ENCODE data around the gene PIK3R2.
"Not testable (repeated sequence)": the region's sequence is repeated elsewhere in the genome, so short reads cannot be mapped to it uniquely, and the experiment has no call there.

The PIK3R2 gene

DNA sequence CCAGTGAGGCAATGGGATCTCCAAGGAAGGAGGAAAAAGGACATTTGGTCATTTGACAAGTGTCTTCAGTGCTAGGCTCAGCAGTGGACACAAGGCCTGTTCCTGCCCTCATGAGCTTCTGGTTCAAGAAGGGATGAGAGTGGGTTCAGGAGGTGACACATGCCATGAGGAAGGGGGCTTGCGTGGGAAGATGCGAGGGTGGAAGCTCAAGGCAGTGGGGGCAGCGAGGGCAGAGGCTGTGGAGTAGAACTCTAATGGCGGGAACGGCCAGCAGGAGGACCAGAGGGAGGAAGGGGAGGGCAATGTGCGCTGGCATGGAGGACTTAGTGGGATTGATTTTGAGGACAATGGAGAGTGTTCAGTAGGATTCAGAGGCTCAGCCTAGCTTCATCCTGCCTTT lies 3.3 kb downstream of the PIK3R2 start:
- no peak for DNase-seq

DNA sequence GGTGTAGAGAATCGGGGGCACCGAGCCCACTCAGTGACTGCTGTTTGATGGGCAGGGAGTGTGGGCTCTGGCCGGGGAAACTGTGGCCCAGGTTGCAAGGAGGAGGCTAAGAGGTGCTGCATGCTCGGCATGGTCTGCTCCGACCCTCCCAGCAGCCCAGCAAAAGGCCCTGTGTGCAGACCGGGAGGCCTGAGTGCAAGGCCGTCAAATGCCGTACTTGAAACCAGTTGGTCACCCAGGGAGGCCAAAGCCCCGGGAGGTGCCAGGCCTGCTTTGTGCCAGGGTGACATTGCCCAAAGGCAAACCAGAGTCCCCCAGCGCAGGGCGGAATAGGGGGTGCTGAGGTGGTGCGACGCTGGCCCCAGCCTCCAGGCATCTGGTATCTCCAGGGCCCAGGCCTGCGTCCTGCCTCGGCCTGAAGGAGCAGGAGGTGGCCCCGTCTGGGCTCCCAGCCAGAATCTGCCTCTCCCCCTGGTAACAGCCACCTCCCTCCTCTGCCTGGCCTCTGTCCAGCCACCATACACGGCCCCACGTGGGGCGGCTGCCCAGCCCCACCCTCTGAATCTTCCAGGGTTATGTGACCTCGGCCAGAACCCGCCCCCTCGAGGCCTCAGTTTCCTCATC lies 4.0 kb downstream of the PIK3R2 start:
- no peak for DNase-seq

DNA sequence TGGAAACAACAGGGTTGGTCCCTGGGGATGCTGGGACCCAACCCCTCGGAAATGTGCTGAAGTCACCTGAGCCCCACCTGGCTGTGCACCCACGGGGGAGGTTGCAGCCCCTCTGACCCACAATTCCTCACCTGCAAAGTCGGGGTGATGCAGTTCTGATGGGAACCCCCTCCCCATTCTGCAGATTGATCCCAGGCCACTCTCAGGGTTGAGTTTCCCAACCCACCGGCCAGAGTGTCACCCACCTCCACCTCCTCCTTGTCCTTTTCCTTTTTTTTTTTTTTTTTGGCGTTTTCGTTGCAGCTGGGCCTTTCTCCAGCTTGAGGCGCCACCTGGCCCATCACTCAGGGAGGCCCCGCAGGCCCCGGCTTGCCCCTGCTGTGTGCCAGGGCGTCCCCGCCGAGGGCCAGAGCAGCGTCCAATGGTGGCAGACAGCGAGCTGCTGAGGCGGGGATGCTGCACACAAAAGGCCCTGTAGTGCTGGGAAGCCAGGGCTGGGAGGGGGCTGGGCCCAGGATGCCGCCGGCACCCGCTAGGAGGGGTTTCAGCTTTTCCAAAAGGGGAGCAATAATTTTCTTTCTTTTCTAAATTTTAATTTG lies 4.6 kb downstream of the PIK3R2 start:
- DNase-seq: peak; percentile 52

DNA sequence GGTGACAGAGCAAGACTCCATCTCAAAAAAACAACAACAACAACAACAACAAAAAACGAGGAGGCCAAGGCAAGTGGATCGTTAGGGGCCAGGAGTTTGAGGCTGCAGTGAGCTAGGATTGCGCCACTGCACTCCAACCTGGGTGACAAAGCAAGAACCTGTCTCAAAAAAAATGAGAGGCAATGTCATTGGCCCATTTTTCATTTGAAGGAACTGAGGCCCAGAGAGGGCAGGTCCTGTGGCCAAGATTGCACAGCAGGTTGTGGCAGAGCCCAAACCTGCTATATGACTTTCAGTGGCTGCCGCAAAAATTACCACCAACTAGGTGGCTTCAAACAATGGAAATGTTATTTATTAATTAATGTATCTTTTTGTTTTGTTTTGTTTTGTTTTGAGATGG lies 5.5 kb downstream of the PIK3R2 start:
- no peak for DNase-seq

DNA sequence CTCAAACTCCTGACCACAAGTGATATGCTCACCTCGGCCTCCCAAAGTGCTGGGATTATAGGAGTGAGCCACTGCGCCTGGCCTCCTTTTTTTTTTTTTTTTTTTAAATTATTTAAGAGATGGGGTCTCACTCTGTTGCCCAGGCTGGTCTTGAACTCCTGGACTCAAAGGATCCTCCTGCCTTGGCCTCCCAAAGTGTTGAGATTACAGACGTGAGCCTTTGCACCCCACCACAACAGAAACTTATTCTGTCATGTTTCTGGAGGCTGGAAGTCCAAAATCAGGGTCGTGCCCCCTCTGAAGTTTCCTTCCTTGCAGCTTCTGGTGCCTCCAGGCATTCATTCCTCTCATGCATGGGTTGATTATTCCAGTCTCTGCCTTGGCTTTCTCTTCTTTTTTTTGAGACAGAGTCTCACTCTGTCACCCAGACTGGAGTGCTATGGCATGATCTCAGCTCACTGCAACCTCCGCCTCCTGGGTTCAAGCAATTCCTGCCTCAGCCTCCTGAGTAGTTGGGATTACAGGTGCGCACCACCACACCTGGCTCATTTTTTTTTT lies 6.2 kb downstream of the PIK3R2 start:
- DNase-seq: not testable (repeated sequence)

DNA sequence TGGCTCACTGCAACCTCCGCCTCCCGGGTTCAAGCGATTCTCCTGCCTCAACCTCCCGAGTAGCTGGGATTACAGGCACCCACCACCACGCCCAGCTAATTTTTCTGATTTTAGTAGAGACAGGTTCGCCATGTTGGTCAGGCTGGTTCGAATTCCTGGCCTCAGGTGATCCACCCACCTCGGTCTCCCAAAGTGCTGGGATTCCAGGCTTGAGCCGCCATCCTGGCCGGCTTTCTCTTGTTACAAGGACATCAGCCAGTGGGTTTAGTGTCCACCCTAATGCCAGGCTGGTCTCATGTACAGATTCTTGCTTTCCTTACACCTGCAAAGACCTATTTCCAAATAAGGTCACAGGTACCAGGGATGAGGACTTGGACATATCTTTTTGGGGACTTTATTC lies 6.8 kb downstream of the PIK3R2 start:
- no peak for DNase-seq

DNA sequence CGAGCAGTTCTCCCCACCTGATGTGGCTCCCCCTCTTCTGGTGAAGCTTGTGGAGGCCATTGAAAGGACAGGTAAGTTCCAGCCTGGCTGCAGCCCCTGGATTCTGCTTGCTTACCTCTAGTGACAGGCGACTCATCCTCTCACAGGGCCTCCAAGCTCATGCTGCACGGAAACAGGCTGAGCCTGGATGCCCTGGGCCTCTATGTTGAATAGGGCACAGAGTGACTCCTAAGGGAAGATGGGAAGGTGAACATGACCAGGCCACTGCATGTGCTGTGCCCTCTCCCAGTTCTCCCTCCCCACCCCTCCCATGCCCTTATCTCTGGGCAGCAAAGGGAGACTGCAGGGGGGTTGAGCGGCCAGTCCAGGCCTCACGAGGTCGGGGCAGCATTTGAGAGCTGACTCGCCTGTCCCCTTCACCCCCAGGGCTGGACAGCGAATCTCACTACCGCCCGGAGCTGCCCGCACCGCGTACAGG lies 7.6 kb downstream of the PIK3R2 start:
- DNase-seq: no peak

DNA sequence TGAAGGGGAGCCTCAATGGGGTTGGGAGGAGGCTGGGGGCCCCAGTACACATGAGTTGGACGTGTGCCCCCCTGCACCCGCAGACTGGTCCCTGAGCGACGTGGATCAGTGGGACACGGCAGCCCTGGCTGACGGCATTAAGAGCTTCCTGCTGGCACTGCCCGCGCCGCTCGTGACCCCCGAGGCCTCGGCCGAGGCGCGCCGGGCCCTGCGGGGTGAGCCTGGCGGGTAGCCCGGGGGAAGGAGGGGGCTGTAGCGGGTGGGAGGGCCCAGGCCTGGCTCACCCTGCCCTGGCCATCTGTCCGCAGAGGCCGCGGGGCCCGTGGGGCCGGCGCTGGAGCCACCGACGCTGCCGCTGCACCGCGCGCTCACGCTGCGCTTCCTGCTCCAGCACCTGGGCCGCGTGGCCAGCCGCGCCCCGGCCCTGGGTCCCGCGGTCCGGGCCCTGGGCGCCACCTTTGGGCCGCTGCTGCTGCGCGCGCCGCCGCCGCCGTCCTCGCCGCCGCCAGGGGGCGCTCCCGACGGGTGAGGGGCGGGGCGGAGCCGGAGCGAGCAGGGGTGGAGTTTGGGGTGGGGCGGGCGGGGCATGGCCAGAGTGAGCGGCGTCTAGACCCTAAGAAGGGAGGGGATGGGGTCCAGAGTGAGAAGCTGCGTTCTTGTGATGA lies 8.1 kb downstream of the PIK3R2 start:
- DNase-seq: no peak

DNA sequence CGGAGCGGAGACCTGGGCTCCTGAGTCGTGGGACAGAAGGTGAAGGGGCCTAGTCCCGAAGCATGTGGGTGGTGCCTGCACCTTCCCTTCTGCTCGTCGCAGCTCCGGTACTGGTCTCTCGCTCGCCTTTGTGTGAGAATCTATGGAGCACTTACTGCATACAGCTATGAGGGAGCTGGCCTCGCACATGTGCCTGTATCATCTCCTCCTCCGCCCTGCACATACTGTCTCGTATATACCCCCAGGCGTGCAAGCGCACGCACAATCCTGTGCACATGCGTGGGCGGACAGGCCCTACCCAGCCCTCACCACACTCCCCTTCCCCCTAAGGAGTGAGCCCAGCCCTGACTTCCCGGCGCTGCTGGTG lies 8.7 kb downstream of the PIK3R2 start:
- DNase-seq: no peak

DNA sequence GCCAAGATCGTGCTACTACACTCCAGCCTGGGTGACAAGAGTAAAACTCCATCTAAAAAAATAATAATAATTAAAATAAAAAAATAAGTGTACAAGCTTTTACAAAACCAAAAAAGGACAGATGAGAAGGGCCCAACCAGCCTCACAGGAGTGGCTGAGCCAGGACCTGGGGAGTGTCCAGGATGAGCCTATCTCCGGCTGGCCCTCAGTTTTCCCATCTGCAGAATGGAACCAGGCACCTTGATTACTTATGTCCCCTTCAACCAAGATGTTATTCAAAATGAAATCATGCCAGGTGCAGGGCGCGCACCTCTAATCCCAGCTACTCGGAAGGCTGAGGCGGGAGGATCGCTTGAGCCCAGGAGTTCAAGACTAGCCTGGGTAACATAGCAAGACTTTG lies 11.1 kb downstream of the PIK3R2 start:
- DNase-seq: no peak

DNA sequence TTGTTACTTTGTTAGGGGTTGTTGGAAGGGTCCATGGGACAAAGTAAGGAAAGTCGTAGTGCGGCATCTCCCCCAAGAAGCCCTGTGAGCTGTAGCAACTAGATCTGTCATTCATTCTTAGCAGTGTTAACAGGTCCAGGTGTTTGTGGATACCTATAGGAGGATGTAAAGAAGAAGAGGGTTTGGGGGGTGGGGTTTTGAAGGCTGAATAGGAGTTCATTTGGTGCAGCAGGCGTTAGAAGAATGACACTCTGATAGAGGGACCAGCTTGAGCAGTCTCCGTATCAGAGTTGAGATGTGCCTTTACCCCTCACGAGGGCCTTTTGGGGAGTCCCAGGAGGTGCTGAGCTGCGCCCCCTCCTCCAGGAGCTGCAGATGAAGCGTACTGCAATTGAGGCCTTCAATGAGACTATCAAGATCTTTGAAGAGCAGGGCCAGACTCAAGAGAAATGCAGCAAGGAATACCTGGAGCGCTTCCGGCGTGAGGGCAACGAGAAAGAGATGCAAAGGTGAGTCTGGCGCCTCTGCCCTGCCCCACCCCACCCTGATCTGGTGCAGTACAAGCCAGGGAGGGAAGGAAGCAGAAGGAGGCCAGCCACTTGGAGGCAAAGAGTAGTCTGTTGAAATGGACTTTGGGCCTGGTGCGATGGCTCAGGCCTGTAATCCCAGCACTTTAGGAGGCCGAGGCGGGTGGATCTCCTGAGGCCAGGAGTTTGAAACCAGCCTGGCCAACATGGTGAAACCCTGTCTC lies 13.0 kb downstream of the PIK3R2 start:
- no peak for DNase-seq

DNA sequence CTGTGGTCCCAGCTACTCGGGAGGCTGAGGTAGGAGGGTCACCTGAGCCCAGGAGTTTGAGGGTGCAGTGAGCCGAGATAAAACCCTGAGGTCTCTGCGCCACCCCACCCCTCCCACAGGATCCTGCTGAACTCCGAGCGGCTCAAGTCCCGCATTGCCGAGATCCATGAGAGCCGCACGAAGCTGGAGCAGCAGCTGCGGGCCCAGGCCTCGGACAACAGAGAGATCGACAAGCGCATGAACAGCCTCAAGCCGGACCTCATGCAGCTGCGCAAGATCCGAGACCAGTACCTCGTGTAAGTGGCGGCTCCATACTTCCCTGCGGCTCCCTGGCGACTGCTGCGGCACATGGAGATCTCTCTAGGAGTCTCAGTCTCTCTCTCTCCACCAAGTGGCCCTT lies 14.0 kb downstream of the PIK3R2 start:
- no peak for DNase-seq

DNA sequence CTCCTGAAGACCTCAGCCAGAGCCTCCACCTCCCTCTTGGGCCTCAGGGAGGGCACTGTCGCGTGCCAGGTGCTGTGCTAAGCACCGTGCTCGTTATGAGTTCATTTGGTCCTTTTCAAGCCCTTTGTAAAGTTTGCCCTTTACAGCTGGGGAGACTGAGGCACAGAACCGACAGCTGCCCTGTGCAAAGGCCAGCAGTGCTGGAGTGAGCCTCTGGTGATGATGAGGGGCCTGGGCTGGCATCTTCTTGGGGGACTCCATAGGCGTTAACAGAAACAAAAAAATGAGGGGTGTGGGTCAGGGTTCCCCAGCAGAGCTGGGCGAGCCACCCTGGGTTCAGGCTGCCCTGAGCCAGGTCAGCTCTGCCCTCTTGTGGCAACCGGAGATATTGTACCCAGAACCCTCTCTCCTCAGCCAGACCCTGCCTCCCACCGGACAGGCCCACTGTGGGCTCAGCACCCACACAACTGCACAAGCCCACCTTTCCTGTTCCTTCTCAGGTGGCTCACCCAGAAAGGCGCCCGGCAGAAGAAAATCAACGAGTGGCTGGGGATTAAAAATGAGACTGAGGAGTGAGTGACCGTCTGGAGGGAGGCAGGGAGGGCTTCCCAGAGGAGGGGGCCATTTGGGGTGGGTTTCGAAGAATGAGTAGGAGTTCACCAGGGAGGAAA lies 15.1 kb downstream of the PIK3R2 start:
- no peak for DNase-seq

DNA sequence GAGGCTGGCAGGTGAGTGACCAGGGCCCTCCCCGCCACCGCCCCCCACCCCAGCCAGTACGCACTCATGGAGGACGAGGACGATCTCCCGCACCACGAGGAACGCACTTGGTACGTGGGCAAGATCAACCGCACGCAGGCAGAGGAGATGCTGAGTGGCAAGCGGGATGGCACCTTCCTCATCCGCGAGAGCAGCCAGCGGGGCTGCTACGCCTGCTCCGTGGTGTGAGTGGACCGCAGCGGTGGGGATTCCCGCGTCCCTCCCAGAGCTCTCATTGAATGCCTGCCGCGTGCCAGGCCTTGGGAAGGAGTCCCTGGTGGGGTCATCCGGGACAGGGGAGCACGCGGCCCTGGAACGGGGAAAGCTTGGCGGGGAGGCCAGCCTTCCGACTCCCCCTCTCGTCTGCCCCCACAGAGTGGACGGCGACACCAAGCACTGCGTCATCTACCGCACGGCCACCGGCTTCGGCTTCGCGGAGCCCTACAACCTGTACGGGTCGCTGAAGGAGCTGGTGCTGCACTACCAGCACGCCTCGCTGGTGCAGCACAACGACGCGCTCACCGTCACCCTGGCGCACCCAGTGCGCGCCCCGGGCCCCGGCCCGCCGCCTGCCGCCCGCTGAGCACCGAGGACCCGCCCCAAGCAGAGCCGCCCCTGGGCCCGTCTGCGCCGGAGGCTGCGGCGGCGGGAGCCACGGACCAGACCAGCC lies 15.9 kb downstream of the PIK3R2 start:
- no peak for DNase-seq

DNA sequence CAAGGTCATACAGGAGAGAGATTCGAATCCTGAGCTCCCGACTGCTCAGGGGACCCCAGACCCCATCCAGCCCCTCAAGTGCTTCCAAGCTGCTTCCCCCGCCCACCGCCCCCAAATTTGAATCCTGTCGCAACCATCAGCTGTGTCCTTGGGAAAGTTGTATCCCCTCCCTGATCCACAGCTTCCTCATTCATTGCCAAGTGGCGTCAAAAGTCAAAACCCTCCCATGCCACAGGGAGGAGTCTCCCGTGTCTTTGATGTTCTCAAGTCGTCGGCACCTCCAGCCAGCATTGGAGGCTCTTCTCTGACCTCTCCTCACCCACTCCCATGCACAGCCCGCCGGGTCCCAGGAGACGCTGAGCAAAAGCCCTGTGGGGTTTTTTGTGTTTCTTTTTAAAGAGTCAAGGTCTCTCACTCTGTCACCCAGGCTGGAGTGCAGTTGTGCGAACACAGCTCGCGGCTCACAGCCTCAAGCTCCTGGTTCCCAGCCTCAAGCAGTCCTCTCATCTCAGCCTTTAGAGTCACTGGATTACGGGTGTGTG lies 17.8 kb downstream of the PIK3R2 start:
- no peak for DNase-seq

DNA sequence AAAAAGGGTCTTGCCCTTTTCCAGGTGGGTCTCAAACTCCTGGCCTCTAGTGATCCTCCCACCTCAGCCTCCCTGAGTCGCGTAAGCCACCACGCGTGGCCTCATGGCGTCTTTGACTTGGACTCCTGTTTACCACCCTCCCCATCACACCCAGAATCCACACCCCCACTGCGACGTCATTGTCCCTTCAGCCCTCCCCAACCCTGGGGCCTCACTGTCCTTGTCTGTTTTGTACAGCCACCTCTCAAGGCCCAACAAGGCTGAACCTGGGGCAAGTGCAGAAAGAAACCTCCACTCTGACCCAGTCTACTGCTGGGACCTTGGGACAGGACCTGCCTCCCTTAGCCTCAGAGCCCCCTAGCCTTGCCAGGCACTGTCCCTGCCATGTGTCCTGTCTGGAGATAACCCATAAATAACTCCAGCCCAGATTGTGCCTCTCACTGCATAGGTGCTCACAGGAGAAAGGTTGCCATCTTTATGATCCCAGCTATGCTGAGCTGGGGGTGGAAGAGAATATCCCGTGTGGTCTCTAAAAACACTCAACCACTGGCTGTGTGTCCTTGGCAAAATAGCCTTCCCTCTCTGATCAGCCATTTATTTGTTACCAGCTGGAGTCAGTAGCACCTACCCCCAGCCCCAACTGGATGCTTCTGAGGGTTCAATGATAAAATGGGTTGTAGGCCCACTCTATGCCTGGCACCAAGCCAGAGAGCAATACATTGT lies 18.8 kb downstream of the PIK3R2 start:
- DNase-seq: no peak

DNA sequence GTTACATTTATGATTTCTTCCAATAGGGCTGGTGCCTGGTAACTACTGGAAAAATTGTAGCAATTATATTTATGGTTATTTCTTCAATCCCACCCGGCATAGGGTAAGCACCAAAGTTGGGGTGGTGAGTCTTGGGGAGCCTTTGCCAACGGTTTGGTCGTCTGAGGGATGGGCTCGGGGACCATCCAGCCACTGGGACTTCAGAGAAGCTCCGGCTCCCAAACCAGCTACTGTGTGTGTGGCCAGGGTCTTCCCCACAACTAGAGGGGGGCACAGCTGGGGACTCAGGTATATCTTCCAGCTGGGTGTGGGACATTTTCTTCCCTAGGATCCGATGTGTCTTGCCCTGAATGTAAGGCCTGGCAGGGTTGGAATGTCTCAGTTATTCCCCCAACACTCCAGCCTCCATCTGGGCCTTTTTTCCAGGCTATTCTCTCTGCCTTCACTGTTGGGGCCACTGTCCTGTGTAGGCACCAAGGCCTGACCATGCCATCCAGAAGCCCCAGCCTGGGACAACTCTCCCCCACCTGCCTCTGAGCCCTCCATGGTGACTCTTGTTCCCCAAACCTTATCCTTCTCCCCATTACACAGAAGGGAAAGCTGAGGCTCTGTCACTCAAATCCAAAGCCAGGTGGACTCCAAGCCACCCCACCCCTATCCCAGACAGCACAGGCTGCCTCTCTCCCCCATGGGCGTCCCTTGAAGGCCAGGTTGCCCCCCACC lies 19.5 kb downstream of the PIK3R2 start:
- DNase-seq: no peak

DNA sequence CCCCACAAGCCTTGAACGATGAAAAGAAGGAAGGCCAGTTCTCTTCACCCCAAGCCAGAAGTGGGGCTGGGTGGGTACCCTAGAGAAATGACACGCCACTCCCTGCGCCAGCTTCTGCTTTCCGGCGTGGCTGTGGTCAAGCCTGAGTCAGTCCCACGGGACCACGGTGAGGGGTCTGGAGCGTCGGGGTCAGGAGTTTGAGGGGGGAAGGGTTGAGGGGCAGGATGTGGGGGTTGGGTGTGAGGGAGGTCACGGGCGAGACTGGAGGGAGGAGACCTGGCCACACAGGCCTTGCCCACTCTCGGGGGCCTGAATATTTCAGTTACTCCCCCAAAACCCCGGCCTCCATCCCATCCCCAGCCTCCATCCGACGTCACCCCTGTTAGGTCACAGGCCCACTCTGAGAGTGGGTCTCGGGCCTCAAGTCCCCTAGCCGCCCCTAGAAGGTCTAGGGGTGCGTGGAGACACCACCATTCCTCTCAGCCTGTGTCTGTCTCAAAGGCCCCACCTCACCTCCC lies 20.1 kb downstream of the PIK3R2 start:
- no peak for DNase-seq

DNA sequence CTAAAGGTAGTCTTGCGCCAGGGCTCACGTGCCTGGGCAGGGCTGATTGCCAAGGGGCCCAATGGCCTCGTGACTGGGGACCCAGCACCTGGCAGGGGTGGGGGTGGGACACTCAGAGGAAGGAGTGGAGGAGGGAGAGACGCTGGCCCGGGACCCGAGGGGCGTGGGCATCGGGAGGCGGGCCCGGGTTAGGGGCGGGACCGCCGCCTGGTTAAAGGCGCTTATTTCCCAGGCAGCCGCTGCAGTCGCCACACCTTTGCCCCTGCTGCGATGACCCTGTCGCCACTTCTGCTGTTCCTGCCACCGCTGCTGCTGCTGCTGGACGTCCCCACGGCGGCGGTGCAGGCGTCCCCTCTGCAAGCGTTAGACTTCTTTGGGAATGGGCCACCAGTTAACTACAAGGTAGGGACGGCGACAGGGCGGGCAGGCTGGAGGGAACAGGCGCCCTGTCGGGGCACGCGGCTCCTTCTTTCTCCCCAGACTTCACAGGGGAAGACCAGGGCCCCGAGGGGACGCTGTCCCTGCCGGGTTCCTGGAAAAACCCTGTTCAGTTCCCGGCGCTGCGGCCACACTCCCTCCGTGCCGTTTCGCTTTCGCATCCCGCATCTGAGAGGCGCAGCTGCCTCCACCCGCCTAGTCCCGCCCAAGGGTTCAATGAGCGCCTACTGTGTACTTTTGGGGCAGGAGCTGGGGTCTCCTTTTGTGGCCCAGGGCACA lies 20.8 kb downstream of the PIK3R2 start, which contains the start of gene IFI30:
TSS of gene IFI30 (plus strand) at position 242 of the 717 bp plus-strand sequence. CDS start at position 271, 29 bp downstream.
- DNase-seq: no peak

Data from NCI-H1436 treated with DMSO at 0.1 percent for 48 hours (cell line).